Skeletal muscle tissue (tissue), 4 donors: Measurements from ENCODE around the gene ZNF732. TPM values are rescaled to one million over a fixed set of nuclear protein-coding genes. Genes with fewer than 3 reads are reported as not detected.

Source experiments
- H3K27ac ChIP-seq: one replicate; pipeline ENCODE4 v1.7.0; 2013; ENCODE audit warnings: mild to moderate bottlenecking, low read depth, low read length, inconsistent platforms
- H3K27me3 ChIP-seq, 3 donors: one replicate each; pipeline ENCODE4 v1.7.0; 2013; ENCODE audit warnings: low read length in 3 of 3; ENCODE audit not compliant: control insufficient read depth in 3 of 3, insufficient read depth in 3 of 3
- H3K36me3 ChIP-seq, 3 donors: one replicate each; pipeline ENCODE4 v1.7.0; 2013; ENCODE audit warnings: low read length in 3 of 3; ENCODE audit not compliant: control insufficient read depth in 3 of 3, insufficient read depth in 3 of 3
- H3K4me1 ChIP-seq, 3 donors: one replicate each; pipeline ENCODE4 v1.7.0; 2013; ENCODE audit warnings: low read length in 3 of 3, mild to moderate bottlenecking in 3 of 3; ENCODE audit not compliant: control insufficient read depth in 3 of 3, insufficient read depth in 3 of 3
- H3K4me3 ChIP-seq, 3 donors: one replicate each; pipeline ENCODE4 v1.7.0; 2013; ENCODE audit warnings: low read length in 3 of 3
- H3K9ac ChIP-seq, 3 donors: one replicate each; pipeline ENCODE4 v1.7.0; 2013; ENCODE audit warnings: low read length in 3 of 3, mild to moderate bottlenecking in 3 of 3, moderate library complexity in 2 of 3, low read depth in 1 of 3
- H3K9me3 ChIP-seq, 3 donors: one replicate each; pipeline ENCODE4 v1.7.0; 2013; ENCODE audit warnings: low read length in 3 of 3; ENCODE audit not compliant: control insufficient read depth in 3 of 3
- total RNA-seq: library from RNA; depleted of rRNA; stranded (reverse); fragments of >200 nt; gene quantifications from one replicate; pipeline ENCODE4 v1.2.3, GENCODE V29; 2014
- donor health status: Osteomylitis.

ZNF732 gene
- 1.6 TPM for total RNA-seq

DNA sequence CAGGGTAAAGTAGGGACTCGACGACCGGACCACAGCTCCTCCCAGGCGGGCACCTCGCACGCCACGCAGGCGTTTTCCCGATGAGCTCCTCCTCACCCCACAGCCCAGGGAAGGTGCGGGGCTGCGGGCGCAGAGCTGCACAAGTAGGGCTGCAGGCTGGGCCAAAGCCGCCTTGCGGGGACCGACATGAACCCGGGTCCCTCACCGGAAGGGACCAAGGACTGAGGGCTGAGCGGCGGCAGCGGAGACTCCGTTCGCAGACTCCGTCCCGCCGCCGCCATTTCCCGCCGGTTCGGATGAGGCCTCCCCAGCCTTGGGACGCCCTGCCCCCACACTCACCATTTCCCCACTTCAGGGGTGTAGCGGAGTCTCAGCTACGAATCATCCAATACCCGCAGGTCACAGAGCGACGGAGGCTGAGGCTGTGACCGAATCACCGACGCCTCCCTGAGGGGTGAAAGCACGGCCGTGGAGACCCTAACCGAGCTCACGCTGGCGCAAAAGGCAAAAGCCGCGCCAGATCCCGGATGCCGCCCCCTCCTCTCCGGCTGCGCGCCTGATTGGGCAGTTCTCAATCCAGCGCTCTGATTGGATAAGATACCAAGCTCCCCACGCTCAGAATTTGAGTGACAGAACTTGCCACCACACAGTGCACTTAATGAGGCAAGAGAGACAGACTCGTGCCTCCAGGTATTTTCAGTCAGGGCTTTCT is at the start of gene ZNF732:
Gene ZNF732 (minus strand): TSS at position 506 of the 712 bp plus-strand sequence. CDS start 164 bp downstream, at position 342.
- peak within 1 kb of the TSS in 1 of 3 donors; percentile 33 for H3K9ac ChIP-seq
- H3K4me3 ChIP-seq = peak within 1 kb of the TSS in 2 of 3 donors; percentile 51 to 54
- no peaks in the 10 kb centered on the region for H3K4me1 ChIP-seq
- H3K36me3 ChIP-seq = no peaks in the 10 kb centered on the region
- H3K27me3 ChIP-seq = peaks cover 7 to 14% (median 8%) of the 10 kb centered on the region in 3 donors
- peaks cover 0 to 6% (median 2%) of the 10 kb centered on the region in 3 donors for H3K9me3 ChIP-seq
- H3K27ac ChIP-seq = no peak within 1 kb of the TSS

DNA sequence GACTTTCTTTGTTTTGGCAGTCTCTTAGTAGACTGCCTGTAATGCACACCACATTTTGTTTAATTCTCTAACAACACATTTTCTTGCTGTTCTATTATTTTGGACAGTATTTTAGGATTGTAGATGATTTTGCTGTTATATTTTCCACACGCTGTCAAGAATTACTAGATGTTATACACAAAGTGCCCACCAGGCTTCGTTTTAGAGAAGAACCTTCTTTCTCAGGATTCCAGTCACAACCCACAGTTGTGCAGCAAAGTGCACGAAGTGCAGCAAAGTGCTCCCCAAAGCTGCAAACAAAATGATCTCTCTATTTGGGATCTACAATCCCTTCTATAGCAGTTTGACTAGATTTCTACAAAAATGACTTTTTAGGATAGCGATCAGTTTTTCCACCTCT is 34.7 kb upstream of the ZNF732 start:
- H3K9me3 ChIP-seq = peaks cover 0 to 5% (median 2%) of the 10 kb centered on the region in 3 donors
- H3K9ac ChIP-seq = no peak overlapping the region

DNA sequence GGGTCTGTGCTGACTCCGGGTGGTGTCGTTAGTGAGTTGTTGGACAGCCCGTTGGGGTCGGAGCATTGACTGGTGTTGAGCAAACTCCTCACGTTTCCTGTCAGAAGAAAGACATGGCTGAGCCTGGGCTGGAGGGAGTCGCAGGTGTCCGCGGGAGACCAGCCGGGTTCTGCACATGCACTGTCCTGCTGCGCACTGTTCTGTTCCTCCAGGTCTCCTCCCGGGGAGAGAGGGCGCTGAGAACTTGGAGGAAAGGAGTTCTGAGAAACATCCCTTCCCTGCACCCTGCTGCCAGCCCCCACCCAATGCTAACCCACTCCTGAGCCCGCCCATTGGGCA is 33.5 kb upstream of the ZNF732 start:
- H3K36me3 ChIP-seq = peaks cover 0 to 4% (median 0%) of the 10 kb centered on the region in 3 donors
- peak overlapping the region; percentile 87 to 95 (median 93) for H3K9ac ChIP-seq
- H3K27me3 ChIP-seq = no peaks in the 10 kb centered on the region
- H3K27ac ChIP-seq = no peak overlapping the region
- peak overlapping the region; percentile 94 to 99 (median 97) for H3K4me3 ChIP-seq
- peaks cover 9 to 23% (median 9%) of the 10 kb centered on the region in 3 donors for H3K4me1 ChIP-seq
- peaks cover 0 to 3% (median 2%) of the 10 kb centered on the region in 3 donors for H3K9me3 ChIP-seq

More for the DNA sequence above, 34.7 kb upstream of the ZNF732 start:
- Histone ChIP-seq H3K27me3 (no peaks in the 10 kb centered on the region), H3K36me3 (peaks cover 6 to 12% (median 9%) of the 10 kb centered on the region in 3 donors), H3K27ac (no peak overlapping the region), H3K4me1 (peaks cover 9 to 23% (median 9%) of the 10 kb centered on the region in 3 donors), H3K4me3 (no peak overlapping the region)

DNA sequence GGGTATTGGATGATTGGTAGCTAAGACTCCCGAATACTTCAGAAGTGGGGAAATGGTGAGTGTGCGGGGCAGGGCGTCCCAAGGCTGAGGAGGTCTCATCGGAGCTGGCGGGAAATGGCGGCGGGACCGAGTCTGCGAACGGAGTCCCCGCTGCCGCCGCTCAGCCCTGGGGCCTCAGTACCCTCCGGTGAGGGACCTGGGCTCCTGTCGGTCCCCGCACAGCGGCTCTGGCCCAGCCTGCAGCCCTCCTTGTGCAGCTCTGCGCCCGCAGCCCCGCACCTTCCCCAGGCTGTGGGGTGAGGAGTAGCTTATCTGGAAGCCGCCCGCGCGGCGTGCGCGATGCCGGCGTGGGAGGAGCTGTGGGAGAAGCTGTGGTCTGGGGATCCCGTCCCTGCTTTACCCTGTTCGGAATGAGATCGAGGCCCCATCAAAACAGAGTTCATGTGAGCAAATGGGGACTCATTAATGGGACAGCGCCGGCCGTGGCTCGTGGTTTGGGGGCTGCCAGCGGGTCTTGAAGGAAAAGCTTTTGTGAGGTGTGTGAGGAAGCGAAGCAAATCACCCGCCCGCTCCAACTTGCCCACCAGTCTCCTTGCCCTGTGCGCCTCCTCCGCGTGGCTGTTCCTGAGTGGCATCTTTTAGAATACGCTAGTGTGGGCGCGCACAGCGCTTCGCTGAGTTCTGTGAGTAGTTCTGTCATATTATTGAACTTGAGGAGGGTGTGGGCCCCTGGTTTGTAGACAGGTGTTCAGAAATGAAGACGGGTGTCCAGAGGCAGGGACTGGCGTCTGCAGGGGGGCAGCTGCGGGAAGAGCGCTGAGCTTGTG is 32.9 kb upstream of the ZNF732 start:
- Histone ChIP-seq H3K36me3 (peaks cover 0 to 3% (median 0%) of the 10 kb centered on the region in 3 donors), H3K27me3 (no peaks in the 10 kb centered on the region), H3K4me3 (peak overlapping the region; percentile 94 to 99 (median 97)), H3K27ac (peak overlapping the region; percentile 91), H3K4me1 (peaks cover 9 to 23% (median 9%) of the 10 kb centered on the region in 3 donors), H3K9ac (peak overlapping the region; percentile 87 to 95 (median 93)), H3K9me3 (peaks cover 0 to 3% (median 2%) of the 10 kb centered on the region in 3 donors)

DNA sequence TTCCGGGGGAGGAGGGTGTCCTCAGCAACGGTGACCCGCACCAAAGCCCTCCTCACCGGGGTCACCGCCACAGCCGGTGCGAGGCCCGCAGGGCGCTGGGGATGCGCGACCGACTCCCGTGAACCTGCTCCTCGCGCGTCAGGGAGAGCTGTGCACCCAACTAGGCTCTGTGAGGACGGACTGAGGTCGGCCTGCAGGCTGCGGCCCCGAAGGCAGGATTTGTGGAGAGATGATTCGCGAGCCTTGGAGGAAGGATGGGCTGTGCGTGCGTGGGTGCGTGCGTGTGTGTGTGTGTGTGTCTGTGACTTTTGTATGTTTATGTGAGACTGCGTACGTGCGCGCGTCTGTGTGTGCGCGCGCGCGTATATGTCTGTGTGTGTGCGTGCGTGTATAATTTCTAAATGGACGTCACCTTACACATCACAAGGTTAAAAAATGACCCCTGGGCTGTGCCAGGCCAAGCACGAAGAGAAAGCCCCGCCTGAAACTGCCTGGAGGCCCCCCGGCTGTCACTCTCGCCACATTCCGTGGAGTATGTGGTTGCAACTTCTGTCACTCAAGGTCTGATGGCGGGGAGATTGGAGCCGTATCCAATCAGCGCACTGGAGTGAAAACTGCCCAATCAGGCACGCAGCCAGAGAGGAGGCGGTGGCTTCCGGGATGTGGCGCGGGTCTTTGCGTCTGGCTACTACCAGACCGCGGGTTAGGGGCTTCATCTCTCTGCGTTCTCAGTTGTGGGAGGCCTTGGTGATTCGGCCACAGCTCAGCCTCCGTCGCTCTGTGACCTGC is 32.1 kb upstream of the ZNF732 start, which contains the start of gene ZNF141:
Gene ZNF141 (plus strand): TSS at position 672 of the 789 bp plus-strand sequence. CDS start 170 bp downstream, outside the sequence.
- Histone ChIP-seq H3K27ac (peak within 1 kb of the TSS; percentile 91), H3K27me3 (no peaks in the 10 kb centered on the region), H3K9me3 (peaks cover 0 to 3% (median 0%) of the 10 kb centered on the region in 3 donors), H3K4me3 (peak within 1 kb of the TSS; percentile 94 to 99 (median 97)), H3K4me1 (peaks cover 9 to 23% (median 9%) of the 10 kb centered on the region in 3 donors), H3K9ac (peak within 1 kb of the TSS; percentile 87 to 95 (median 93)), H3K36me3 (peaks cover 0 to 3% (median 0%) of the 10 kb centered on the region in 3 donors)

DNA sequence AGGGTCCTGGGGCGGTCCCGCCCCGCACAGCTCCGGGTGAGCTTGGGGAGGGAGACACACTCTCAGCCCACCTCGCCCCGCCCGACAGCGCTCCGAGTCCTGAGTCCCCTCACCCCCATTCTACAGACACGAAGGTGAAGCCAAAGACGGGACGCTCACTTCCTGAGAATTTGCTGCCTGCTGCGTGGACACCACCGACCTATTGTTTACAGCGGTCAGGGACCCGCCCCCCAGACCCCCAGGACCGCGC is 31.5 kb upstream of the ZNF732 start:
- H3K9me3 ChIP-seq = no peaks in the 10 kb centered on the region
- peaks cover 9 to 23% (median 9%) of the 10 kb centered on the region in 3 donors for H3K4me1 ChIP-seq
- H3K27me3 ChIP-seq = no peaks in the 10 kb centered on the region
- peak overlapping the region; percentile 91 for H3K27ac ChIP-seq
- H3K9ac ChIP-seq = peak overlapping the region; percentile 87 to 95 (median 93)
- H3K36me3 ChIP-seq = no peaks in the 10 kb centered on the region
- peak overlapping the region; percentile 94 to 99 (median 97) for H3K4me3 ChIP-seq

DNA sequence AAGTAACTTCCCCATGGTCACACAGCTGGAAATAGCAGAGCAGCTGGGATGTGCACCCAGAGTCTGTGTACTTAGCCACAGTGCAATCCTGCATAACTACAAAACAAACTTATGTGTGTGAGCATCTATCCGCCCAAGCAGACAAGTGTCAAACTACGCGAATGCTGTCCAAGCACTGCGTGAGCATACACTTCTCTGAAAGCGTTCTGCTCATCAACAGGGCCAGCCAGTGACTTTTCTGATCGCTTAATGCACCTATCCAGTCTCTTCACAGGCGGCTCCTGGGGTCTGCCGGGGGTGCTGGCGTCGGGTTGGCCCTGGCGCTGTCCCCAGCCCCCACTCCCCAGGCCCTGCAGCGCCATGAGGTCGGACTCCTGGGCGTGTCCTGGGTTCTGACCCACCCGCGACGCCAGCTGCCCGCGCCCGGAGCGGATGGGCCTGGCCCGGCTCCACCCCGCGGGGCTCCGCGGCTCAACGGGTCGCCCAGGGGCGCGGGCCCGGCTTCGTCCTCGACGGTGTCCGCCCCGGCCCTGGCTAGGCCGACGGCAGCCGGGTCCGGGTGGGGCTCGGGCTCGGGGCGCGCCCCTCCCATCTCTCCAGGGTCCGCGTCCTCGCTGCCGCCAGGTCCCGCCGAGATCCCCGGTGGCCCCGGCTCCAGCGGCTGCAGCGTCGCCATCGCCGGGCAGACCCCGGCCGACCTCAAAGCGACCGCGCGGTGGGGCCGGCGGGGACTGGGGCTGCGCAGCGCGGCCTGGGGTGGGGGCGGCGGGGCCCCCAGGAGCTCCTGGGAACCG is 31.0 kb upstream of the ZNF732 start:
- Histone ChIP-seq H3K9ac (peak overlapping the region; percentile 87 to 95 (median 93)), H3K36me3 (no peaks in the 10 kb centered on the region), H3K27ac (peak overlapping the region; percentile 91), H3K4me1 (peaks cover 9 to 23% (median 9%) of the 10 kb centered on the region in 3 donors), H3K9me3 (no peaks in the 10 kb centered on the region), H3K27me3 (no peaks in the 10 kb centered on the region), H3K4me3 (peak overlapping the region; percentile 94 to 99 (median 97))

DNA sequence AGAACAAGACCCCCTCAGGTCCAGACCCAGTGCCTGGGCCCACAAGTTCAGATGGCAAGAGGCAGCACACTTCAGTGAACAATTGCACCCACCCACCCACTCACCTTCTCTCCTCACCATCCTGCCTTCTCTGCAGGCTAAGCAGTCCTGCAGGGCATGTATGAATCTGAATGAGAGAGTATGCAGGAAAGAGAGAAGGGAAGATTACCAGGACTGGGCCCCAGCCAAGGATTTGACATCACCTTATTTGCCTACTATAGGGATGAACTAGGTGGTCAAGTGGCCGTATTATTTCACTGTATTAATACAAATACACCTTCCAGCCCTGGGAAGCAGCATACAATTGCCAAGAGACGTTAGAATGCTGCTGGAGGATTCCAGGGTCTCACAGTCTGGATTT is 30.2 kb upstream of the ZNF732 start:
- no peak overlapping the region for H3K4me3 ChIP-seq
- H3K27me3 ChIP-seq = no peaks in the 10 kb centered on the region
- H3K4me1 ChIP-seq = peaks cover 9 to 23% (median 9%) of the 10 kb centered on the region in 3 donors
- no peak overlapping the region for H3K9ac ChIP-seq
- no peaks in the 10 kb centered on the region for H3K36me3 ChIP-seq
- no peaks in the 10 kb centered on the region for H3K9me3 ChIP-seq
- H3K27ac ChIP-seq = no peak overlapping the region

DNA sequence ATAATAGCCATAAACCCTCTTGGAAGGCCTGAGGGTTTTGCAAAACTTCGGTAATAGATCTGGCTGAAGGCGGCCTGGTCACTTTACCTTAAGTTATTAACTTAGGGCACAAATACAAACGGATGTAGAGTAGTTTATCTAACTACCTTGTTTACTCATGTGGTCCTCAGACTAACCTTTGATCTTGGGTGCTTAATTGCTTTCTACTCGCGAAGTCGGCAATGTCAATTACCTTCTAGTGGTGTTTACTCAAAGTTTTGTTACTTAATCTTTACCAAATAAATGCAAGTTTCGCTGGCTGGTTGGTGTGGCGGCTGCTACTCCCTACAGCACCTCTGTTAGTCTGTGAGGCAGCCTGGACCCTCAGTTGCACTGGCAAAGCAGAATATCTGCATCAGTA is 23.5 kb upstream of the ZNF732 start:
- Histone ChIP-seq H3K4me3 (no peak overlapping the region), H3K27me3 (no peaks in the 10 kb centered on the region), H3K9me3 (peaks cover 0 to 3% (median 0%) of the 10 kb centered on the region in 3 donors), H3K27ac (no peak overlapping the region), H3K4me1 (no peaks in the 10 kb centered on the region), H3K9ac (no peak overlapping the region), H3K36me3 (no peaks in the 10 kb centered on the region)
